ENCODE results near the gene BCL2L2. TPM values are rescaled to one million over a fixed set of nuclear protein-coding genes. Genes with fewer than 3 reads are reported as not detected.

BCL2L2 gene
- total and polyA plus RNA-seq, 2 of the 8 experiments (the other 6 are each of a cell fraction or from before 2014, with no cell fraction given): 9.3 to 13.8 TPM

GRCh38 chr14:23299986-23300686 is 6.5 kb upstream of the BCL2L2 start:
- no peaks in the 10 kb centered on the region for H3K79me2 ChIP-seq (ENCODE audit: control insufficient read depth in 1 of 2, insufficient read depth in 2 of 2, low read length in 2 of 2)
- H2BK15ac ChIP-seq (ENCODE audit: low read length): no peak overlapping the region
- peak overlapping the region in 3 of 4 experiments; percentile 71 to 93 (median 75); a peak in 6 of 8 replicates for H3K4me3 ChIP-seq (ENCODE audit: extremely low read depth in 1 of 4, insufficient read depth in 2 of 4, low read depth in 3 of 4, low read length in 4 of 4)
- no peak overlapping the region; a peak in 2 of 7 replicates for H3K9ac ChIP-seq (replicated peaks in 1 of 4; ENCODE audit: extremely low read depth in 1 of 4, low read depth in 3 of 4, low read length in 3 of 4)
- no peak overlapping the region for H2BK20ac ChIP-seq (ENCODE audit: low read length)
- H3K79me1 ChIP-seq (ENCODE audit: low read depth, low read length): no peaks in the 10 kb centered on the region
- H4K91ac ChIP-seq (replicated peaks; ENCODE audit: insufficient read length, low read length): no peak overlapping the region
- no peak overlapping the region for H3K14ac ChIP-seq (ENCODE audit: insufficient read length)
- no peaks in the 10 kb centered on the region for H3K9me3 ChIP-seq (ENCODE audit: insufficient read depth in 2 of 2, low read depth in 1 of 2, low read length in 1 of 2)
- H3K4me1 ChIP-seq (replicated peaks in 1 of 4; ENCODE audit: control insufficient read depth in 3 of 4, insufficient read depth in 4 of 4, low read length in 3 of 4): peaks cover 0 to 7% (median 1%) of the 10 kb centered on the region in 4 experiments; a peak in 3 of 7 replicates
- no peak overlapping the region for H2AFZ ChIP-seq (ENCODE audit: low read length)
- H3K23ac ChIP-seq (ENCODE audit: insufficient read length): no peak overlapping the region
- H3K27me3 ChIP-seq (replicated peaks in 1 of 4; ENCODE audit: control insufficient read depth in 3 of 4, extremely low read depth in 1 of 4, insufficient read depth in 3 of 4, low read length in 3 of 4): peaks cover 17 to 56% (median 47%) of the 10 kb centered on the region in 4 experiments
- no peak overlapping the region for H3K18ac ChIP-seq (ENCODE audit: extremely low read depth, low read length)
- no peak overlapping the region for H3K27ac ChIP-seq (ENCODE audit: low read depth, low read length)
- no peaks in the 10 kb centered on the region for H3K36me3 ChIP-seq (ENCODE audit: control insufficient read depth in 2 of 4, insufficient read depth in 4 of 4, low read length in 3 of 4)
- H4K20me1 ChIP-seq (replicated peaks in 1 of 2; ENCODE audit: control insufficient read depth in 1 of 2, insufficient read depth in 2 of 2, low read length in 2 of 2): peaks cover 3 to 5% of the 10 kb centered on the region in 2 experiments
- no peak overlapping the region for H2BK5ac ChIP-seq (ENCODE audit: low read depth, low read length)
- H3K56ac ChIP-seq (replicated peaks; ENCODE audit: insufficient read length, low read depth, low read length): no peak overlapping the region
- ChIA-PET POLR2A (ENCODE audit: partially characterized antibody) (interaction anchor here (0.7 to 4.7 kb wide), 2 partner anchors 15 to 21 kb away, joined by 3 to 35 read pairs; partner anchors contain the start of gene PABPN1), CTCF (ENCODE audit: partially characterized antibody) (interaction anchor here (0.7 to 1.7 kb wide), 15 partner anchors 14 to 416 kb away, joined by 3 to 9 read pairs (median 4); partner anchors contain the start of gene SLC22A17)
- no peak for FAIRE-seq
- peaks cover 15% of the 10 kb centered on the region for H3K23me2 ChIP-seq (ENCODE audit: low read depth, low read length)
- DNase-seq (ENCODE audit: low read depth in 1 of 2, low spot score in 2 of 2): no peak
- no peak overlapping the region for H2BK120ac ChIP-seq (replicated peaks; ENCODE audit: low read depth, low read length)
- no peak overlapping the region for H2AK5ac ChIP-seq (ENCODE audit: low read depth, low read length)
- WGBS, 2 experiments (ENCODE audit: extremely low coverage in 1 of 2, insufficient coverage in 1 of 2, insufficient read length in 1 of 2, insufficient replicate concordance in 2 of 2, low coverage in 1 of 2, low lambda C conversion rate in 2 of 2, missing lambda C conversion rate in 1 of 2): 84% methylated on average over 10 of the region's 10 CpGs; no CpG with 5 or more reads in 1 of the 2 experiments
- H3K4ac ChIP-seq (replicated peaks; ENCODE audit: insufficient read length, low read depth, low read length): no peak overlapping the region
- H2BK12ac ChIP-seq (ENCODE audit: low read depth, low read length): no peak overlapping the region
- no peak overlapping the region for H4K8ac ChIP-seq (ENCODE audit: extremely low read depth, insufficient read depth, low read length)
- H4K5ac ChIP-seq (ENCODE audit: insufficient read length, low read depth, low read length): no peak overlapping the region
- H3K4me2 ChIP-seq (ENCODE audit: insufficient read depth in 1 of 2, low read depth in 2 of 2, low read length in 2 of 2): peak overlapping the region; percentile 82 to 96; a peak in 3 of 4 replicates
- no peak for TF ChIP-seq BACH1 (IDR thresholded peaks at IDR 0.05; ENCODE audit: low read length)
- TF ChIP-seq ATF3 (IDR thresholded peaks at IDR 0.05; ENCODE audit: insufficient read depth, low read depth, low read length): no peak
- no peak for TF ChIP-seq MAX (IDR thresholded peaks at IDR 0.05)
- no peak for TF ChIP-seq CTCF (IDR thresholded peaks at IDR 0.05; ENCODE audit: control extremely low read depth in 1 of 3, insufficient read depth in 1 of 3, low read depth in 1 of 3, low read length in 3 of 3)
- TF ChIP-seq RAD21 (IDR thresholded peaks at IDR 0.05 in 1 of 2, conservative IDR thresholded peaks at IDR 0.05 in 1 of 2; ENCODE audit: low read depth in 2 of 2, low read length in 2 of 2): no peak
- TF ChIP-seq POLR2A (IDR thresholded peaks at IDR 0.05; ENCODE audit: control extremely low read depth in 1 of 2, low read depth in 2 of 2, low read length in 2 of 2): no peak
- TF ChIP-seq SP1 (IDR thresholded peaks at IDR 0.05; ENCODE audit: low read depth, low read length): no peak
- TF ChIP-seq CTBP2 (IDR thresholded peaks at IDR 0.05; ENCODE audit: borderline replicate concordance, insufficient read depth, insufficient read length, low read length): no peak

All from H1 (cell line).